Natural killer cell (primary cell): ENCODE measurements around the gene PEX14. TPM values are rescaled to one million over a fixed set of nuclear protein-coding genes. Genes with fewer than 3 reads are reported as not detected.
A peak's percentile ranks its signal among the peaks of the same experiment; 100 is the strongest.

Experiments
- ATAC-seq, 3 donors: fragments of 150-1000 bp in 2 of 3; fragments of 200-7000 bp in 1 of 3; cut with Tn5 transposase; 1 replicate in 1 of 3; 2 replicates in 2 of 3; pipeline ENCODE4 v1.10.0; 2021; ENCODE audit warnings: mild to moderate bottlenecking in 2 of 3, moderate library complexity in 2 of 3
- DNase-seq, 2 donors: peaks; one replicate each; pipeline versions ENCODE4 v3.0.0 to v3.0.0-alpha.2; 2013 to 2021; ENCODE audit warnings: mixed read lengths in 1 of 2
- H3K27ac ChIP-seq: one replicate; pipeline ENCODE4 v1.5.1; 2013; ENCODE audit warnings: mild to moderate bottlenecking, low read length
- H3K27me3 ChIP-seq: one replicate; pipeline ENCODE4 v1.6.1; 2013; ENCODE audit warnings: low read length; ENCODE audit not compliant: control insufficient read depth, insufficient read depth
- H3K36me3 ChIP-seq: one replicate; pipeline ENCODE4 v1.6.1; 2013; ENCODE audit warnings: low read length; ENCODE audit not compliant: control insufficient read depth, insufficient read depth
- H3K4me1 ChIP-seq: one replicate; pipeline ENCODE4 v1.6.1; 2013; ENCODE audit warnings: low read length; ENCODE audit not compliant: control insufficient read depth, insufficient read depth
- H3K4me3 ChIP-seq: one replicate; pipeline ENCODE4 v1.5.1; 2013; ENCODE audit warnings: low read length
- H3K9me3 ChIP-seq: one replicate; pipeline ENCODE4 v1.6.1; 2013; ENCODE audit warnings: low read length; ENCODE audit not compliant: control insufficient read depth, insufficient read depth
- H3K27ac Mint-ChIP-seq, 2 donors: one replicate each; pipeline ENCODE4 v1.8.0; 2022; ENCODE audit warnings: mild to moderate bottlenecking in 2 of 2, mixed read lengths in 2 of 2, moderate library complexity in 1 of 2
- H3K27me3 Mint-ChIP-seq, 2 donors: one replicate each; pipeline ENCODE4 v1.8.0; 2022; ENCODE audit warnings: low read depth in 2 of 2, mixed read lengths in 2 of 2
- H3K36me3 Mint-ChIP-seq: one replicate; pipeline ENCODE4 v1.8.0; 2022; ENCODE audit warnings: mixed read lengths
- H3K4me1 Mint-ChIP-seq, 2 donors: one replicate each; pipeline ENCODE4 v1.8.0; 2022; ENCODE audit warnings: mixed read lengths in 2 of 2
- H3K4me3 Mint-ChIP-seq: one replicate; pipeline ENCODE4 v1.8.0; 2022; ENCODE audit warnings: mild to moderate bottlenecking, moderate library complexity, mixed read lengths
- H3K9me3 Mint-ChIP-seq, 2 donors: one replicate each; pipeline ENCODE4 v1.8.0; 2022; ENCODE audit warnings: mixed read lengths in 2 of 2
- WGBS: methylation state at CpG from one replicate; pipeline ENCODE4 v1.1.7; 2013; ENCODE audit warnings: missing lambda C conversion rate; ENCODE audit not compliant: insufficient coverage; 5-methylcytosine and 5-hydroxymethylcytosine counted together
- intact Hi-C: fragments of 100-400 bp; cut with micrococcal nuclease; formaldehyde crosslinking; loops from one replicate; pipeline ENCODE4 v1.14.2; 2022
- total RNA-seq, 4 donors: library from RNA; stranded (reverse); fragments of 120-200 nt in 1 of 4; gene quantifications; one replicate each; pipeline versions ENCODE4 v1.2.3 to v1.2.4, GENCODE V29; 2013 to 2022
- TF ChIP-seq, protein P1 (sequence below): fragments of 200-600 bp; IDR thresholded peaks from one replicate; pipeline ENCODE4 v1.8.0; 2022; ENCODE audit warnings: antibody characterized with exemption

Gene PEX14
- total RNA-seq, 3 donors from 2014 or later (not counting 1 experiment from before 2014, with no cell fraction given), result 21.4 to 27.3 (median 24.1) TPM

DNA sequence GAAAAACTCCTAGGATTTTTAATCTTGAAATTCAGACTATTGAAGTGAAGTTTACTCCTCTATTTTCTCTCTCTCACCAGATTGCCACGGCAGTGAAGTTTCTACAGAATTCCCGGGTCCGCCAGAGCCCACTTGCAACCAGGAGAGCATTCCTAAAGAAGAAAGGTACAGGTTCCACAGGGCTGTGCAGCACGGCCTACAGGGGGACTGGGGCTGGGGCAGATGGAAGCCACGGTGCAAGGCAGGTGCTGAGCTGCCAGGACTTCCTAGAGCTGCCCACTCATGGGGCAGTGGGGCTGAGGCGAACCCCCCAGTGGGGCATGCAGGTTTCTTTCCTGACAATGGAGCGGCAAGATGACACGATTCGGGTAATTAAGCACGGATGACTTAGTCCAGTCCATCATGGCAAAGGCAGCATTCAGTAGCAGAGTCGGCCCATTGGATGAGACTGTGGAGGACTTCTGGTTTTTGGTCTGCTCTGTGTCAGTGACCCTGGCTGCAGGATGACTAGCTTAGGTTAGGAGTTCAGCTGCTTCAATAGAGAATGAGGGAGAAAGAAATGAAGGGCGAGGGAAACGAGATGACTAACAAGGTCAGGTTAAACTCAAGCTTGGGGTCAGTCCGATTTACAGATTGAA, 61.5 kb downstream of the PEX14 start:
- Mint-ChIP-seq H3K9me3 (no peaks in the 10 kb centered on the region), H3K27ac (no peak overlapping the region), H3K36me3 (no peaks in the 10 kb centered on the region), H3K4me1 (peaks cover 9 to 11% of the 10 kb centered on the region in 2 donors), H3K27me3 (no peaks in the 10 kb centered on the region), H3K4me3 (no peak overlapping the region)
- H3K4me3 ChIP-seq, result no peak overlapping the region
- H3K9me3 ChIP-seq, result no peaks in the 10 kb centered on the region
- peaks cover 16% of the 10 kb centered on the region for H3K36me3 ChIP-seq
- DNase-seq, result no peak
- no peak overlapping the region for H3K27ac ChIP-seq
- TF ChIP-seq, protein P1, sequence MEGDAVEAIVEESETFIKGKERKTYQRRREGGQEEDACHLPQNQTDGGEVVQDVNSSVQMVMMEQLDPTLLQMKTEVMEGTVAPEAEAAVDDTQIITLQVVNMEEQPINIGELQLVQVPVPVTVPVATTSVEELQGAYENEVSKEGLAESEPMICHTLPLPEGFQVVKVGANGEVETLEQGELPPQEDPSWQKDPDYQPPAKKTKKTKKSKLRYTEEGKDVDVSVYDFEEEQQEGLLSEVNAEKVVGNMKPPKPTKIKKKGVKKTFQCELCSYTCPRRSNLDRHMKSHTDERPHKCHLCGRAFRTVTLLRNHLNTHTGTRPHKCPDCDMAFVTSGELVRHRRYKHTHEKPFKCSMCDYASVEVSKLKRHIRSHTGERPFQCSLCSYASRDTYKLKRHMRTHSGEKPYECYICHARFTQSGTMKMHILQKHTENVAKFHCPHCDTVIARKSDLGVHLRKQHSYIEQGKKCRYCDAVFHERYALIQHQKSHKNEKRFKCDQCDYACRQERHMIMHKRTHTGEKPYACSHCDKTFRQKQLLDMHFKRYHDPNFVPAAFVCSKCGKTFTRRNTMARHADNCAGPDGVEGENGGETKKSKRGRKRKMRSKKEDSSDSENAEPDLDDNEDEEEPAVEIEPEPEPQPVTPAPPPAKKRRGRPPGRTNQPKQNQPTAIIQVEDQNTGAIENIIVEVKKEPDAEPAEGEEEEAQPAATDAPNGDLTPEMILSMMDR, result no peak
- no peaks in the 10 kb centered on the region for H3K27me3 ChIP-seq
- 98% methylated on average over 14 of the region's 14 CpGs for WGBS
- no peak for ATAC-seq
- intact Hi-C loops, result no loop called here
- H3K4me1 ChIP-seq, result no peaks in the 10 kb centered on the region

DNA sequence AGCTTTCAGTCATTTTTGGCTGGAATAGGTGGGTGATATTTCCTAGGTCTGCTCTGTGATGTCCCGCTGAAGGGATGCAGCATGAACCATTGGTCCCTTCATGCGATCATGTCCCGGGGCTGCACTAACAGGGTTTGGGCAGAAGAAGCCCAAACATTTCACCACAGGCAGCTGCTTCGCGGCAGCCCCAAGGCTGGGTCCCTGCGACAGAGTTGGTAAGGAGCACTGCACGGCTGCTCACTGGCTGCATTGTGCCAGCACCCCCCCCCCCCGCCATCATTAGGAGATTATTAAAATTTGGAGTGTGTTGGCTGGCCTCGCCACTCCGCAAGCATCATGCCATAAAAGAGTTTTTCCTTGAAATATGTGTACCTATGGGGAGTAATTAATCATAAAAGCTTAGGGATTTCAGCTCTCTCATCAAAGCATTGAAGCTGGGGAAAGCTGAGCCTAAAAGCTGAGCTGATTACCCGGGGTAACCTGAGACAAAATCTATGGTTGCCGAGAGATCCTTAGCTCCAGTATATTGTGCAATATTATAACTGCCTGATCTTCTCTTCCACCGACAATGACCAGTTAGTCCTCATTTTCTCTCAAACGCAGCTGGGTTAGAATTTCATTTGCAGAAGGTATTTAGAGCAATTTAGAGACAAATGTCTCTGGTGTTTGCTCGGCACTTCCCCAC, 62.5 kb downstream of the PEX14 start:
- peaks cover 9 to 11% of the 10 kb centered on the region in 2 donors for H3K4me1 Mint-ChIP-seq
- Histone ChIP-seq H3K36me3 (peaks cover 21% of the 10 kb centered on the region), H3K9me3 (no peaks in the 10 kb centered on the region), H3K27ac (no peak overlapping the region), H3K4me1 (no peaks in the 10 kb centered on the region), H3K27me3 (no peaks in the 10 kb centered on the region), H3K4me3 (no peak overlapping the region)
- DNase-seq, result no peak
- H3K4me3 Mint-ChIP-seq, result no peak overlapping the region
- H3K27ac Mint-ChIP-seq, result no peak overlapping the region
- H3K36me3 Mint-ChIP-seq, result no peaks in the 10 kb centered on the region
- H3K27me3 Mint-ChIP-seq, result no peaks in the 10 kb centered on the region
- TF ChIP-seq, protein P1, result no peak
- WGBS, result 98% methylated on average over 13 of the region's 15 CpGs
- no peak for ATAC-seq
- intact Hi-C loops, result no loop called here
- H3K9me3 Mint-ChIP-seq, result no peaks in the 10 kb centered on the region

DNA sequence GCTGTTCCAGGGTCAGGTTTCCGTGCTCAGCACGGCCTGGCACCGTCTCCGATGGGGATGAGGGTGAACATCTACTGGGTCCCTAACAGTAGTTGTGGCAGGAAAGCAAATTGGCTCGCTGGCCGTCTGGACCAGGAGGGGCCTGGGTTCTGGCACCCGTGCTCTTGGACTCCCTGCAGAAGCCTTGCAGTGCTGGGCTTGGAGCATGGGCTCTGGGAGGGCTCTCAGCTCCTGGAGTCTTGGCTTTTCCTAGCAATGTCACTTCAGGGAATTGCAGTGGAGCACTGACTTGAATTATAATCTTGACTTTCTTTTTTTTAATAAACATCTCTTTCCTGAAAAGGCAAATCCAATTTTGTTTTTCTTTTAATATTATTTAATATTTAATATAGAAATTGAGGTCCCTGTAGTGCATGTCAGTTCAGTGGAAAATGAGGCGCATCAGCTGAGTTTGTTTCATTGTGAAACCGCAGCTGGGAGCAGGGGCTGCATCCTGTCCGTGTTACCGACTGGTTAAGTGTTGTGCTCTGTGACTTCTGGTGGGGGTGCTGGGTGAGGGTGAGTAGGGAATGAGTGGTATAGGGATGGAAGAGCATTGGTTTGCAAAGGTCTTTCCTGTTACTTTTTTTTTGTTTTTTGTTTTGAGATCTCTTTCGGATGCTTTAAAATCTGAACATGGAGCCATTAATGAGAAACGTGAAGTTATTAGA, 64.1 kb downstream of the PEX14 start:
- ATAC-seq (peak in 1 of 3 donors; percentile 29), DNase-seq (no peak)
- H3K27ac Mint-ChIP-seq, result peak overlapping the region; percentile 8 to 52
- no peak overlapping the region for H3K27ac ChIP-seq
- 83% methylated on average over 12 of the region's 13 CpGs for WGBS
- H3K9me3 Mint-ChIP-seq, result no peaks in the 10 kb centered on the region
- no peak overlapping the region for H3K4me3 Mint-ChIP-seq
- H3K9me3 ChIP-seq, result no peaks in the 10 kb centered on the region
- no peaks in the 10 kb centered on the region for H3K36me3 Mint-ChIP-seq
- H3K4me3 ChIP-seq, result no peak overlapping the region
- TF ChIP-seq, protein P1, result no peak
- H3K27me3 ChIP-seq, result no peaks in the 10 kb centered on the region
- peaks cover 16 to 18% of the 10 kb centered on the region in 2 donors for H3K4me1 Mint-ChIP-seq
- no peaks in the 10 kb centered on the region for H3K27me3 Mint-ChIP-seq
- H3K36me3 ChIP-seq, result peaks cover 21% of the 10 kb centered on the region
- intact Hi-C loops, result no loop called here
- H3K4me1 ChIP-seq, result no peaks in the 10 kb centered on the region
